HEK293 (cell line): Measurements from ENCODE around the gene LCN12.

Experiments
- CTCF ChIA-PET: fragments of 350-600 bp; formaldehyde crosslinking; extraction: SDS; loops from one replicate; lab custom pipeline; 2021; ENCODE audit warnings: antibody characterized with exemption; lab: Yijun Ruan, JAX
- POLR2A ChIA-PET: fragments of 300-600 bp; formaldehyde crosslinking; extraction: SDS; loops from one replicate; lab custom pipeline; 2020; ENCODE audit warnings: antibody characterized with exemption, inconsistent platforms; lab: Yijun Ruan, JAX
- H3K27ac ChIP-seq: fragments of 200-500 bp; sonication (Bioruptor generic); 2 replicates; pipeline ENCODE4 v1.5.1; 2014; ENCODE audit warnings: low read depth, low read length, control low read depth, inconsistent platforms; ENCODE audit errors: extremely low read depth
- H3K36me3 ChIP-seq, 2 experiments: fragments of 200-500 bp in 1 of 2; sonication (Bioruptor generic) in 1 of 2; 1 replicate in 1 of 2; 2 replicates in 1 of 2; pipeline ENCODE4 v1.5.1; 2014 to 2017; ENCODE audit warnings: inconsistent platforms in 2 of 2, low read length in 2 of 2; ENCODE audit not compliant: control insufficient read depth in 2 of 2, insufficient read depth in 1 of 2
- H3K4me1 ChIP-seq: fragments of 200-500 bp; sonication (Bioruptor generic); 2 replicates; pipeline ENCODE4 v1.5.1; 2014; ENCODE audit warnings: mild to moderate bottlenecking, low read length, inconsistent platforms; ENCODE audit not compliant: control insufficient read depth, insufficient read depth
- H3K4me3 ChIP-seq: 2 replicates; pipeline ENCODE4 v1.5.1; 2011; ENCODE audit warnings: low read depth, mild to moderate bottlenecking, control low read depth, low read length, moderate library complexity
- H3K9me3 ChIP-seq: fragments of 200-500 bp; sonication (Bioruptor generic); 2 replicates; pipeline ENCODE4 v1.5.1; 2014; ENCODE audit warnings: low read depth, low read length, inconsistent platforms; ENCODE audit not compliant: control insufficient read depth, insufficient read depth
- FEZF1 ChIP-seq: fragments of 450-650 bp; formaldehyde crosslinking; IDR thresholded peaks from 2 replicates; pipeline ENCODE4 v1.5.1; 2016; ENCODE audit warnings: missing biosample characterization, missing genetic modification characterization
- KLF10 ChIP-seq: fragments of 450-650 bp; IDR thresholded peaks from 2 replicates; pipeline ENCODE4 v1.5.1; 2018; ENCODE audit warnings: missing biosample characterization, mild to moderate bottlenecking, missing genetic modification characterization
- KLF9 ChIP-seq: fragments of 450-650 bp; formaldehyde crosslinking; IDR thresholded peaks from 2 replicates; pipeline ENCODE4 v1.5.1; 2016; ENCODE audit warnings: missing biosample characterization, missing genetic modification characterization, low read depth
- MZF1 ChIP-seq: fragments of 450-650 bp; formaldehyde crosslinking; IDR thresholded peaks from 2 replicates; pipeline ENCODE4 v1.5.1; 2017; ENCODE audit warnings: missing biosample characterization, missing genetic modification characterization, borderline replicate concordance
- SP3 ChIP-seq: fragments of 450-650 bp; formaldehyde crosslinking; IDR thresholded peaks from 2 replicates; pipeline ENCODE4 v1.5.1; 2016; ENCODE audit warnings: missing biosample characterization, missing genetic modification characterization
- ZEB2 ChIP-seq: fragments of 450-650 bp; formaldehyde crosslinking; IDR thresholded peaks from 2 replicates; pipeline ENCODE4 v1.5.1; 2016; ENCODE audit warnings: missing biosample characterization, missing genetic modification characterization
- ZIC2 ChIP-seq: fragments of 450-650 bp; formaldehyde crosslinking; IDR thresholded peaks from 2 replicates; pipeline ENCODE4 v1.5.1; 2016; ENCODE audit warnings: missing biosample characterization, missing genetic modification characterization
- ZNF223 ChIP-seq: fragments of 450-650 bp; formaldehyde crosslinking; IDR thresholded peaks from 2 replicates; pipeline ENCODE4 v1.5.1; 2016; ENCODE audit warnings: missing biosample characterization, missing genetic modification characterization
- ZNF274 ChIP-seq, 2 experiments: fragments of 200-500 bp in 1 of 2; fragments of 450-650 bp in 1 of 2; sonication (Bioruptor generic) in 1 of 2; formaldehyde crosslinking in 1 of 2; IDR thresholded peaks; 2 replicates each; pipeline versions ENCODE4 v1.5.1 to v1.6.1; 2014 to 2016; ENCODE audit warnings: borderline replicate concordance in 1 of 2, inconsistent platforms in 1 of 2, low read length in 1 of 2, missing biosample characterization in 1 of 2, missing genetic modification characterization in 1 of 2
- ZNF785 ChIP-seq: fragments of 450-650 bp; formaldehyde crosslinking; IDR thresholded peaks from 2 replicates; pipeline ENCODE4 v1.5.1; 2016; ENCODE audit warnings: missing biosample characterization, missing genetic modification characterization
- ZSCAN30 ChIP-seq: fragments of 450-650 bp; IDR thresholded peaks from 2 replicates; pipeline ENCODE4 v1.5.1; 2018; ENCODE audit warnings: missing biosample characterization, mild to moderate bottlenecking, missing genetic modification characterization, moderate library complexity
- TF ChIP-seq, protein P1 (sequence below): fragments of 450-650 bp; formaldehyde crosslinking; conservative IDR thresholded peaks from 2 replicates; pipeline ENCODE4 v1.5.1; 2016; ENCODE audit warnings: low read depth, missing biosample characterization, missing genetic modification characterization
- TF ChIP-seq, protein P2 (sequence below): fragments of 450-650 bp; formaldehyde crosslinking; IDR thresholded peaks from 2 replicates; pipeline ENCODE4 v1.5.1; 2017; ENCODE audit warnings: missing biosample characterization, missing genetic modification characterization
- TF ChIP-seq, protein P3 (sequence below): fragments of 450-650 bp; formaldehyde crosslinking; IDR thresholded peaks from 2 replicates; pipeline ENCODE4 v1.5.1; 2016; ENCODE audit warnings: missing biosample characterization, missing genetic modification characterization
- TF ChIP-seq, protein P4 (sequence below): fragments of 450-650 bp; formaldehyde crosslinking; IDR thresholded peaks from 2 replicates; pipeline ENCODE4 v1.5.1; 2016; ENCODE audit warnings: missing biosample characterization, missing genetic modification characterization

LCN12 gene

DNA sequence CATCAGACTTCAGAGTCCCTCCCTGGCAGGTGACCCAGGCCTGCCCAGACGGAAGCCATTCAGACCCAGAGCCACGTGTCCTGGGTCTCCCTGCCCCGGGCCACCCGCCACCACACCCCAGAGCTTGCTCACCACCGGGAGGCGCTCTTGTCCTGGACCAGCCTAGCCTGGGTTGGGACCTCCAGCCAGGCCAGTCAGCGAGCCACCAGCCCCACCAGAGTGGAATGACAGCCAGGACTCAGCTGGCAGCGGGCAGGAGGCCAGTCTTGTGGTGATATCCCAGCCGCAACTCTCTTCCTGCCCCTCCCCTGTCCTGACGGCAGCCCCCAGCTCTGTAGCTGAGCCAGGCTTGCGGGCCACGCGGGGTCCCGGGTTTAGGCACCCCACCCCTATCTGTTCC, 23.6 kb downstream of the LCN12 start:
- H3K4me3 ChIP-seq, result no peak overlapping the region
- no peaks in the 10 kb centered on the region for H3K36me3 ChIP-seq
- no peak overlapping the region for H3K27ac ChIP-seq
- TF ChIP-seq ZEB2 (tag by site-specific recombination) (no peak), MZF1 (tag by site-specific recombination) (no peak), ZNF274 (IDR thresholded peaks at IDR 0.05; ENCODE audit: low read length) (no peak), ZNF274 (tag by site-specific recombination; IDR thresholded peaks at IDR 0.05; ENCODE audit: borderline replicate concordance) (no peak), FEZF1 (no peak), KLF9 (tag by site-specific recombination) (no peak), ZNF223 (tag by site-specific recombination) (peak; percentile 91), ZNF785 (tag by site-specific recombination) (no peak), SP3 (tag by site-specific recombination) (no peak), ZIC2 (tag by site-specific recombination) (peak; percentile 34; the same call in 1 of the 2 replicates), KLF10 (tag by site-specific recombination) (no peak), ZSCAN30 (tag by site-specific recombination) (no peak)
- TF ChIP-seq, protein P1, sequence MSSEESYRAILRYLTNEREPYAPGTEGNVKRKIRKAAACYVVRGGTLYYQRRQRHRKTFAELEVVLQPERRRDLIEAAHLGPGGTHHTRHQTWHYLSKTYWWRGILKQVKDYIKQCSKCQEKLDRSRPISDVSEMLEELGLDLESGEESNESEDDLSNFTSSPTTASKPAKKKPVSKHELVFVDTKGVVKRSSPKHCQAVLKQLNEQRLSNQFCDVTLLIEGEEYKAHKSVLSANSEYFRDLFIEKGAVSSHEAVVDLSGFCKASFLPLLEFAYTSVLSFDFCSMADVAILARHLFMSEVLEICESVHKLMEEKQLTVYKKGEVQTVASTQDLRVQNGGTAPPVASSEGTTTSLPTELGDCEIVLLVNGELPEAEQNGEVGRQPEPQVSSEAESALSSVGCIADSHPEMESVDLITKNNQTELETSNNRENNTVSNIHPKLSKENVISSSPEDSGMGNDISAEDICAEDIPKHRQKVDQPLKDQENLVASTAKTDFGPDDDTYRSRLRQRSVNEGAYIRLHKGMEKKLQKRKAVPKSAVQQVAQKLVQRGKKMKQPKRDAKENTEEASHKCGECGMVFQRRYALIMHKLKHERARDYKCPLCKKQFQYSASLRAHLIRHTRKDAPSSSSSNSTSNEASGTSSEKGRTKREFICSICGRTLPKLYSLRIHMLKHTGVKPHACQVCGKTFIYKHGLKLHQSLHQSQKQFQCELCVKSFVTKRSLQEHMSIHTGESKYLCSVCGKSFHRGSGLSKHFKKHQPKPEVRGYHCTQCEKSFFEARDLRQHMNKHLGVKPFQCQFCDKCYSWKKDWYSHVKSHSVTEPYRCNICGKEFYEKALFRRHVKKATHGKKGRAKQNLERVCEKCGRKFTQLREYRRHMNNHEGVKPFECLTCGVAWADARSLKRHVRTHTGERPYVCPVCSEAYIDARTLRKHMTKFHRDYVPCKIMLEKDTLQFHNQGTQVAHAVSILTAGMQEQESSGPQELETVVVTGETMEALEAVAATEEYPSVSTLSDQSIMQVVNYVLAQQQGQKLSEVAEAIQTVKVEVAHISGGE (tag by site-specific recombination), result no peak
- TF ChIP-seq, protein P2, sequence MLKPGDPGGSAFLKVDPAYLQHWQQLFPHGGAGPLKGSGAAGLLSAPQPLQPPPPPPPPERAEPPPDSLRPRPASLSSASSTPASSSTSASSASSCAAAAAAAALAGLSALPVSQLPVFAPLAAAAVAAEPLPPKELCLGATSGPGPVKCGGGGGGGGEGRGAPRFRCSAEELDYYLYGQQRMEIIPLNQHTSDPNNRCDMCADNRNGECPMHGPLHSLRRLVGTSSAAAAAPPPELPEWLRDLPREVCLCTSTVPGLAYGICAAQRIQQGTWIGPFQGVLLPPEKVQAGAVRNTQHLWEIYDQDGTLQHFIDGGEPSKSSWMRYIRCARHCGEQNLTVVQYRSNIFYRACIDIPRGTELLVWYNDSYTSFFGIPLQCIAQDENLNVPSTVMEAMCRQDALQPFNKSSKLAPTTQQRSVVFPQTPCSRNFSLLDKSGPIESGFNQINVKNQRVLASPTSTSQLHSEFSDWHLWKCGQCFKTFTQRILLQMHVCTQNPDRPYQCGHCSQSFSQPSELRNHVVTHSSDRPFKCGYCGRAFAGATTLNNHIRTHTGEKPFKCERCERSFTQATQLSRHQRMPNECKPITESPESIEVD (tag by site-specific recombination), result no peak
- TF ChIP-seq, protein P3, sequence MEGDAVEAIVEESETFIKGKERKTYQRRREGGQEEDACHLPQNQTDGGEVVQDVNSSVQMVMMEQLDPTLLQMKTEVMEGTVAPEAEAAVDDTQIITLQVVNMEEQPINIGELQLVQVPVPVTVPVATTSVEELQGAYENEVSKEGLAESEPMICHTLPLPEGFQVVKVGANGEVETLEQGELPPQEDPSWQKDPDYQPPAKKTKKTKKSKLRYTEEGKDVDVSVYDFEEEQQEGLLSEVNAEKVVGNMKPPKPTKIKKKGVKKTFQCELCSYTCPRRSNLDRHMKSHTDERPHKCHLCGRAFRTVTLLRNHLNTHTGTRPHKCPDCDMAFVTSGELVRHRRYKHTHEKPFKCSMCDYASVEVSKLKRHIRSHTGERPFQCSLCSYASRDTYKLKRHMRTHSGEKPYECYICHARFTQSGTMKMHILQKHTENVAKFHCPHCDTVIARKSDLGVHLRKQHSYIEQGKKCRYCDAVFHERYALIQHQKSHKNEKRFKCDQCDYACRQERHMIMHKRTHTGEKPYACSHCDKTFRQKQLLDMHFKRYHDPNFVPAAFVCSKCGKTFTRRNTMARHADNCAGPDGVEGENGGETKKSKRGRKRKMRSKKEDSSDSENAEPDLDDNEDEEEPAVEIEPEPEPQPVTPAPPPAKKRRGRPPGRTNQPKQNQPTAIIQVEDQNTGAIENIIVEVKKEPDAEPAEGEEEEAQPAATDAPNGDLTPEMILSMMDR (tag by site-specific recombination), result 0 out of 2 replicates have a peak, but pooled peaks have one; percentile 16
- TF ChIP-seq, protein P4, sequence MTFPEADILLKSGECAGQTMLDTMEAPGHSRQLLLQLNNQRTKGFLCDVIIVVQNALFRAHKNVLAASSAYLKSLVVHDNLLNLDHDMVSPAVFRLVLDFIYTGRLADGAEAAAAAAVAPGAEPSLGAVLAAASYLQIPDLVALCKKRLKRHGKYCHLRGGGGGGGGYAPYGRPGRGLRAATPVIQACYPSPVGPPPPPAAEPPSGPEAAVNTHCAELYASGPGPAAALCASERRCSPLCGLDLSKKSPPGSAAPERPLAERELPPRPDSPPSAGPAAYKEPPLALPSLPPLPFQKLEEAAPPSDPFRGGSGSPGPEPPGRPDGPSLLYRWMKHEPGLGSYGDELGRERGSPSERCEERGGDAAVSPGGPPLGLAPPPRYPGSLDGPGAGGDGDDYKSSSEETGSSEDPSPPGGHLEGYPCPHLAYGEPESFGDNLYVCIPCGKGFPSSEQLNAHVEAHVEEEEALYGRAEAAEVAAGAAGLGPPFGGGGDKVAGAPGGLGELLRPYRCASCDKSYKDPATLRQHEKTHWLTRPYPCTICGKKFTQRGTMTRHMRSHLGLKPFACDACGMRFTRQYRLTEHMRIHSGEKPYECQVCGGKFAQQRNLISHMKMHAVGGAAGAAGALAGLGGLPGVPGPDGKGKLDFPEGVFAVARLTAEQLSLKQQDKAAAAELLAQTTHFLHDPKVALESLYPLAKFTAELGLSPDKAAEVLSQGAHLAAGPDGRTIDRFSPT (tag by site-specific recombination), result 0 out of 2 replicates have a peak, but pooled peaks have one; percentile 6
- no peaks in the 10 kb centered on the region for H3K9me3 ChIP-seq
- no peaks in the 10 kb centered on the region for H3K4me1 ChIP-seq
- ChIA-PET POLR2A (interaction anchor here (0.9 to 2.5 kb wide), 3 partner anchors 17 to 54 kb away, joined by 4 to 7 read pairs (median 4); partner anchors contain the start of gene PAXX), CTCF (interaction anchor here (0.6 to 3.4 kb wide), 10 partner anchors 10 to 133 kb away, joined by 3 to 22 read pairs (median 4); partner anchors contain the start of gene C8G)
